ENCODE data around the gene ZBTB43. TPM values are rescaled to one million over a fixed set of nuclear protein-coding genes. Genes with fewer than 3 reads are reported as not detected.
A peak's percentile ranks its signal among the peaks of the same experiment; 100 is the strongest.

Gene ZBTB43
- total and polyA plus RNA-seq, 3 experiments from 2014 or later: 14.6 to 22.8 (median 21.8) TPM

DNA sequence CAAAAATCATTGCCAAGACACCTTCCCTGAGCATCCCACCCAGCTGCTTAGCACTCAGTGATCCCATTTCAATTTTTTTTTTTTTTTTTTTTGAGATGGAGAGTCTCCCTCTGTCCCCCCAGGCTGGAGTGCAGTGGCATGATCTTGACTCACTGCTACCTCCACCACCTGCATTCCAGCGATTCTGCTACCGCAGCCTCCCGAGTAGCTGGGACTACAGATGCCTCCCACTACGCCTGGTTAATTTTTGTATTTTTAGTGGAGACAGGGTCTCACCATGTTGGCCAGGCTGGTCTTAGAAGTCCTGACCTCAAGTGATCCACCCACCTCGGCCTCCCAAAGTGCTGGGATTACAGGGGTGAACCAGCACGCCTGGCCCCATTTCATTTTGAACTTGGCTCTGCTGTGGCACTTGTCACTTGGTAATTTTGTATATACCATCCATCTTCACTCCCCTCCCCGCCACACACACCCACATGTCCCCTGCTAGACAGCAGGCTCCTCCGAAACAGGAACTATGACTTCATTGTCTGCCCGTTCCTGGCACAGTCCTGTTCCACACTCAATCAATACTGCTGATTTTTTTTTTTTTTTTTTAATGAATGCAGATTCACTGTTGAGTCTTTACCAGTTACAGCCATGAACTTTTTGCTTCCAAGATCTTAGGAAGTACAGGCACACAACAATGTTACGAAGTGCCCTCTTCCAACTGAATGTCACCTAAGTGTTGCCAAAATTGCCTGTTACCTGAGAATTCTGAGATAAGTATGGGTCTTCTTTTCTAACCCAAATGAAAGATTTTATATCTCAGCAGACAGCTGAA, 38.3 kb downstream of the ZBTB43 start:
- Histone ChIP-seq H3K4me3 (ENCODE audit: low read length) (no peak overlapping the region), H3K27me3 (ENCODE audit: insufficient read depth, low read length, poor library complexity, severe bottlenecking) (no peaks in the 10 kb centered on the region), H3K27ac (ENCODE audit: low read depth, low read length) (no peak overlapping the region), H3K4me1 (ENCODE audit: insufficient read depth, low read length) (no peaks in the 10 kb centered on the region), H3K9me3 (ENCODE audit: low read length) (no peaks in the 10 kb centered on the region), H3K36me3 (ENCODE audit: insufficient read depth, low read length) (no peaks in the 10 kb centered on the region)
- POLR2A ChIA-PET: no interaction called here
- CTCF ChIA-PET: interaction anchor here (0.8 to 1.1 kb wide), 3 partner anchors 9 to 46 kb away, joined by 3 read pairs; partner anchors contain the start of gene ZBTB34
- no peak for DNase-seq
- Mint-ChIP-seq H3K27me3 (peaks cover 0 to 2% of the 10 kb centered on the region in 2 donors), H3K4me1 (peaks cover 5 to 15% (median 9%) of the 10 kb centered on the region in 3 donors), H3K4me3 (no peak overlapping the region), H3K27ac (peak overlapping the region in 1 of 8 donors; percentile 55), H3K9me3 (no peaks in the 10 kb centered on the region), H3K36me3 (peaks cover 0 to 10% (median 0%) of the 10 kb centered on the region in 3 donors)

DNA sequence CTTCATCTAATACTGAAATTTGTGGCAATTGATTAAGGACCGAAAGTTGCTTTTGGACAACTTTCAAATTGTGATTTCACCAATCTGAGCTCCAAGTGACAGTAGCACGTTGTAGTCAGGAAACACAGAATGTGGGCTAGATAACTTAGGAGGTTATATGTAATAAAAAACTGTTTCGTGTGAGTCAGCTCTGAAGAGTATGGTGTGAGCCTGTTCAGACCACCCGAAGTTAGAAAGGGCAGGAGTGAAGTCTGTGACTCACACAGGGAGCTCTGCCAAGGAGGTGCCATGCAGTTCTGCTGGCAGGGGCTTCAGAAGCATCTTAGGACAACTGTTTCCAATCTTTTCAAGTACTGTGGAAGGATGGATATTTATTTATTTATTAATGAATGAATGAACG, 39.2 kb downstream of the ZBTB43 start:
- Mint-ChIP-seq H3K4me1 (peaks cover under 1 to 8% (median 3%) of the 10 kb centered on the region in 3 donors), H3K9me3 (no peaks in the 10 kb centered on the region), H3K4me3 (no peak overlapping the region), H3K36me3 (peaks cover 0 to 4% (median 0%) of the 10 kb centered on the region in 3 donors), H3K27ac (peak overlapping the region in 3 of 8 donors; percentile 15 to 74 (median 32)), H3K27me3 (peaks cover 0 to 5% of the 10 kb centered on the region in 2 donors)
- Histone ChIP-seq H3K9me3 (ENCODE audit: low read length) (no peaks in the 10 kb centered on the region), H3K27ac (ENCODE audit: low read depth, low read length) (no peak overlapping the region), H3K36me3 (ENCODE audit: insufficient read depth, low read length) (no peaks in the 10 kb centered on the region), H3K27me3 (ENCODE audit: insufficient read depth, low read length, poor library complexity, severe bottlenecking) (no peaks in the 10 kb centered on the region), H3K4me1 (ENCODE audit: insufficient read depth, low read length) (no peaks in the 10 kb centered on the region), H3K4me3 (ENCODE audit: low read length) (no peak overlapping the region)
- POLR2A ChIA-PET: no interaction called here
- CTCF ChIA-PET: no interaction called here
- DNase-seq: no peak

- POLR2A ChIA-PET: no interaction called here
Measured at GRCh38 chr9:126847051-126847450, 42.2 kb downstream of the ZBTB43 start.

DNA sequence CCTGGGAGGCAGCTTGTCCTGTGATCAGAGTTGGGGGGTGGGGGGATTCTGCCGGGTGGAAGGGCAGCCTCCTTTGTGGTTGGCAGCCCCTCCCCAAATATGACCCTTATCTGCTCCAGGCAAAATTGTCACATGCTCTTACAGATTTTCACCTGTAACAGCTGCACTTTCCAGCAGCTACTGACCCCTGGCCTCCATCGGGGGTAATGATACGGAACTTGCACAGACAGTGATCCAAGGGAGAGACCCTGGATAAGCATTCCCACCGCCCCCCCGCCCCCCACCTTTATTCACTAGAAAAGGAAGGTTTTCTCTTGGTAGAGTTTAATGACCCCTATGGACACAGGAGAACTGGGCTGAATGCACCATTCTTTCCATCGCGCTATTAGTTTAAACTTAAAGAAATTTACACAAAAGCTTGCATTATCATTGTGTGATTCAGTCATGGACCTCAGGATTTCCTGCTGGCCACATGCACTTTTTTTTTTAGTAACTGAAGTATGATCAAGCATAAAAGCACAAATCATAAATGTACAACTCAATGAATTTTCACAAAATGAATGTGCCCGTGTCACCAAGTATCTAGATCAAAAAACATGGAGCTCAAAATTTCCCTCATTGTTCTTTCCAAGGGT, 44.9 kb downstream of the ZBTB43 start:
- Mint-ChIP-seq H3K36me3 (no peaks in the 10 kb centered on the region), H3K27me3 (peaks cover 17 to 39% of the 10 kb centered on the region in 2 donors), H3K4me1 (no peaks in the 10 kb centered on the region), H3K27ac (no peak overlapping the region), H3K4me3 (no peak overlapping the region), H3K9me3 (no peaks in the 10 kb centered on the region)
- ChIA-PET POLR2A (no interaction called here), CTCF (interaction anchor here (1.8 kb wide), 1 partner anchor 10 kb away, joined by 4 read pairs; no protein-coding TSS in a partner anchor)
- Histone ChIP-seq H3K4me1 (ENCODE audit: insufficient read depth, low read length) (no peaks in the 10 kb centered on the region), H3K4me3 (ENCODE audit: low read length) (no peak overlapping the region), H3K9me3 (ENCODE audit: low read length) (no peaks in the 10 kb centered on the region), H3K27ac (ENCODE audit: low read depth, low read length) (no peak overlapping the region), H3K36me3 (ENCODE audit: insufficient read depth, low read length) (no peaks in the 10 kb centered on the region), H3K27me3 (ENCODE audit: insufficient read depth, low read length, poor library complexity, severe bottlenecking) (peaks cover 9% of the 10 kb centered on the region)
- no peak for DNase-seq

More at GRCh38 chr9:126847051-126847450, 42.2 kb downstream of the ZBTB43 start:
- H3K27ac ChIP-seq (ENCODE audit: low read depth, low read length): no peak overlapping the region
- H3K4me3 Mint-ChIP-seq: peak overlapping the region in 1 of 7 donors; percentile 3
- peaks cover 10 to 21% of the 10 kb centered on the region in 2 donors for H3K27me3 Mint-ChIP-seq
- no peaks in the 10 kb centered on the region for H3K9me3 ChIP-seq (ENCODE audit: low read length)
- no peaks in the 10 kb centered on the region for H3K36me3 Mint-ChIP-seq
- no peak overlapping the region for H3K27ac Mint-ChIP-seq
- no peak for DNase-seq
- peaks cover 7% of the 10 kb centered on the region for H3K27me3 ChIP-seq (ENCODE audit: insufficient read depth, low read length, poor library complexity, severe bottlenecking)
- H3K9me3 Mint-ChIP-seq: no peaks in the 10 kb centered on the region
- no peaks in the 10 kb centered on the region for H3K36me3 ChIP-seq (ENCODE audit: insufficient read depth, low read length)
- CTCF ChIA-PET: no interaction called here
- no peaks in the 10 kb centered on the region for H3K4me1 ChIP-seq (ENCODE audit: insufficient read depth, low read length)
- H3K4me3 ChIP-seq (ENCODE audit: low read length): no peak overlapping the region
- no peaks in the 10 kb centered on the region for H3K4me1 Mint-ChIP-seq

DNA sequence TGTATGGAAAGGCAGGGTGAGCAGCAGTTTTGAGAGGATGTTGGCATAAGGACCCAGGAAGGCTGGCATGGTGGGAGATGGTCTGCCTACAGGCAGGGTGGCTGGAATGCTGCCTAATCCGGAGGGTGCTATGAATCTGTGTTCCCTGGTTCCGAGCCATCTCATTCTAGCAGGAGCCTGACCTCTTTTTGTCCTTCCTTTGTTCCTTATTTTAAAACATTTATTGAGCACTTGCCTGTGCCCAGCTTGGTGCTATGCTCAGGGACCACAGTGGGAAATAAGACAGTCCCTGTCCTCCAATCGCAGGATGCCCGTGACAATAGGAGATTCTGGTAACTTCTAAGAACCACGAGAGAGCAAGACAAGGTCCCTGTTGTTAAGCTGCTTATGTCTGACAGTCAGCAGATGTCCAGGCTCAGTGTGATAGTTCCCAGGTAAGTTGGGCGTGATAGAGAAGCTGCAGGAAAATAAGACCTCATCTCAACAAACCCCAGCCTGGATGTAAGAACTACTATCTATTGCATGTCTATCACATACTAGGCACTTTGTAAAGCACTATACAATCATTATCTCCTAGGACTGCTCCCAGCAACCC, 46.5 kb downstream of the ZBTB43 start:
- H3K27me3 Mint-ChIP-seq: peaks cover 23 to 53% of the 10 kb centered on the region in 2 donors
- H3K27ac Mint-ChIP-seq: no peak overlapping the region
- H3K4me1 ChIP-seq (ENCODE audit: insufficient read depth, low read length): no peaks in the 10 kb centered on the region
- no peak overlapping the region for H3K4me3 Mint-ChIP-seq
- no peaks in the 10 kb centered on the region for H3K36me3 Mint-ChIP-seq
- ChIA-PET CTCF (interaction anchor here (0.9 kb wide), 1 partner anchor 8 kb away, joined by 3 read pairs; no protein-coding TSS in a partner anchor), POLR2A (no interaction called here)
- no peak overlapping the region for H3K27ac ChIP-seq (ENCODE audit: low read depth, low read length)
- DNase-seq: no peak
- H3K27me3 ChIP-seq (ENCODE audit: insufficient read depth, low read length, poor library complexity, severe bottlenecking): peaks cover 12% of the 10 kb centered on the region
- H3K4me3 ChIP-seq (ENCODE audit: low read length): no peak overlapping the region
- H3K9me3 Mint-ChIP-seq: no peaks in the 10 kb centered on the region
- H3K36me3 ChIP-seq (ENCODE audit: insufficient read depth, low read length): no peaks in the 10 kb centered on the region
- H3K9me3 ChIP-seq (ENCODE audit: low read length): no peaks in the 10 kb centered on the region
- no peaks in the 10 kb centered on the region for H3K4me1 Mint-ChIP-seq

DNA sequence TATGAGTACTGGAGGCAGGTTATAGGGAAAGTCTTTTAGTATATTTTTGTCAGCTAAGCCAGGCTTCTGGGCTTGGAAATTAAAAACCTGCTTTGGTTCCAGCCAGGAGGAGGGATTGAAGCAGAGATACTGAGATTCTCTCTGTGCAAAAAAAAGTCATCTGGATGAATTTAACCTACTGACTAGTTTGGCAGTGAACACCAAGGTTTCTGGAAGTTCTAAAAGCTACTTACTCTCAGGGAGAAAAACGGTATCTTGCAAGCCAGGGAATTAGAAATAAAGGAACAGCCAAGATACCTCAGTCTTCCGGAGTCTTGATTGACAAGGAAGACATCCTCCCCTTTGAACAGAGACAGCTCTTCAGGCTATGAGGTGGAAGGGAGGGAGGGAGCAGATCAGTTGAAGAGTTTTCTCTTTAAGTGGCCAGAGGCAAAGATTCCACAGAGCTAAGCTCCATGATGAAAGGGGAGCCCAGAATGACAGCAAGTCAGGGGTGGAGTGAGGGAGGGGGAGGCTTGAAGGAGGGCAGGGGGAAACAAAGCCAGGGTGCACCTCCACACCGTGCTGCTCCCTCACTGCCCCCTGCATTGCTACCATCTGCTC, 47.3 kb downstream of the ZBTB43 start:
- Histone ChIP-seq H3K36me3 (ENCODE audit: insufficient read depth, low read length) (no peaks in the 10 kb centered on the region), H3K27me3 (ENCODE audit: insufficient read depth, low read length, poor library complexity, severe bottlenecking) (peaks cover 12% of the 10 kb centered on the region), H3K9me3 (ENCODE audit: low read length) (no peaks in the 10 kb centered on the region), H3K4me1 (ENCODE audit: insufficient read depth, low read length) (no peaks in the 10 kb centered on the region), H3K4me3 (ENCODE audit: low read length) (no peak overlapping the region), H3K27ac (ENCODE audit: low read depth, low read length) (no peak overlapping the region)
- H3K4me1 Mint-ChIP-seq: no peaks in the 10 kb centered on the region
- H3K4me3 Mint-ChIP-seq: no peak overlapping the region
- H3K27ac Mint-ChIP-seq: no peak overlapping the region
- no peaks in the 10 kb centered on the region for H3K9me3 Mint-ChIP-seq
- H3K36me3 Mint-ChIP-seq: no peaks in the 10 kb centered on the region
- ChIA-PET POLR2A (no interaction called here), CTCF (no interaction called here)
- peaks cover 23 to 56% of the 10 kb centered on the region in 2 donors for H3K27me3 Mint-ChIP-seq
- no peak for DNase-seq

GRCh38 chr9:126853667-126854066, 48.8 kb downstream of the ZBTB43 start:
- no peak overlapping the region for H3K4me3 Mint-ChIP-seq
- POLR2A ChIA-PET: no interaction called here
- H3K9me3 Mint-ChIP-seq: no peaks in the 10 kb centered on the region
- peaks cover 23 to 54% of the 10 kb centered on the region in 2 donors for H3K27me3 Mint-ChIP-seq
- no peaks in the 10 kb centered on the region for H3K36me3 Mint-ChIP-seq
- peaks cover 12% of the 10 kb centered on the region for H3K27me3 ChIP-seq (ENCODE audit: insufficient read depth, low read length, poor library complexity, severe bottlenecking)
- no peaks in the 10 kb centered on the region for H3K4me1 ChIP-seq (ENCODE audit: insufficient read depth, low read length)
- H3K27ac ChIP-seq (ENCODE audit: low read depth, low read length): no peak overlapping the region
- H3K4me1 Mint-ChIP-seq: peaks cover 0 to 2% (median 0%) of the 10 kb centered on the region in 3 donors
- DNase-seq: no peak
- H3K27ac Mint-ChIP-seq: no peak overlapping the region
- H3K9me3 ChIP-seq (ENCODE audit: low read length): no peaks in the 10 kb centered on the region
- H3K4me3 ChIP-seq (ENCODE audit: low read length): no peak overlapping the region
- H3K36me3 ChIP-seq (ENCODE audit: insufficient read depth, low read length): no peaks in the 10 kb centered on the region
- CTCF ChIA-PET: no interaction called here

Data from CD8-positive, alpha-beta memory T cell (primary cell).